Stimulated activated CD8-positive, alpha-beta memory T cell treated with anti-CD3 and anti-CD28 coated beads, Interleukin-15, amount 100 ng/mL, for 1 hour (primary cell): Measurements from ENCODE around the gene EPHB1.

ENCODE experiments used
- DNase-seq: peaks from one replicate; pipeline ENCODE4 v3.0.0-alpha.2; 2020; ENCODE audit warnings: low read depth

Gene EPHB1

GRCh38 chr3:135260025-135260424 is 465.0 kb downstream of the EPHB1 start:
- DNase-seq = no peak

GRCh38 chr3:135261214-135261775 is 466.2 kb downstream of the EPHB1 start:
- DNase-seq = no peak

GRCh38 chr3:135261916-135262315 is 466.9 kb downstream of the EPHB1 start:
- no peak for DNase-seq

GRCh38 chr3:135262441-135262840 is 467.4 kb downstream of the EPHB1 start:
- no peak for DNase-seq

GRCh38 chr3:135263331-135263730 is 468.3 kb downstream of the EPHB1 start:
- no peak for DNase-seq

GRCh38 chr3:135267487-135267886 is 472.4 kb downstream of the EPHB1 start:
- no peak for DNase-seq

GRCh38 chr3:135268941-135269532 is 474.0 kb downstream of the EPHB1 start:
- DNase-seq = no peak

GRCh38 chr3:135271177-135272025 is 476.3 kb downstream of the EPHB1 start:
- DNase-seq = no peak

GRCh38 chr3:135272026-135272669 is 477.1 kb downstream of the EPHB1 start:
- DNase-seq = no peak

GRCh38 chr3:135292162-135292561 is 497.1 kb downstream of the EPHB1 start:
- no peak for DNase-seq

- no peak for DNase-seq
Measured at GRCh38 chr3:135301670-135302069, 506.6 kb downstream of the EPHB1 start.

- no peak for DNase-seq
Measured at GRCh38 chr3:135304378-135304777, 509.3 kb downstream of the EPHB1 start.
